ENCODE data around the gene ALDH5A1.

DNA sequence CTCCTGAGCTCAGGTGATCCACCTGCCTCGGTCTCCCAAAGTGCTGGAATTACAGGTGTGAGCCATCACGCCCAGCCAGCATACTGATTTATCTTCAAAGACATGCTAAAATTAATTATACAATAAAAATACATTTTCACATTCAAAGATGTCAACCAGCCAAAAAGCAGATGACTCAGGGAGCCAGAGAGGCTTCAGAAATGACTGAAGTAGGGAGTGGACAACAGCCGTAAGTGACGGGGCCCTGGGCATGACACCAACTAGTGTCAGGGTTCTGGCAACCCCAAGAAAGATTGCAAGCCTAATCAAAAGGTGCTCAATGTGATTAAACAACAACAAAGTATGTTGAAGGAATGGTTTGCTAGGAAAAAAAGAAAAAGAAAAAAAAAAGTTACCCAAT is 33.8 kb upstream of the ALDH5A1 start:
- TF ChIP-seq SREBF2 (IDR thresholded peaks at IDR 0.05; ENCODE audit: low read length): no peak
- TF ChIP-seq, protein P1, sequence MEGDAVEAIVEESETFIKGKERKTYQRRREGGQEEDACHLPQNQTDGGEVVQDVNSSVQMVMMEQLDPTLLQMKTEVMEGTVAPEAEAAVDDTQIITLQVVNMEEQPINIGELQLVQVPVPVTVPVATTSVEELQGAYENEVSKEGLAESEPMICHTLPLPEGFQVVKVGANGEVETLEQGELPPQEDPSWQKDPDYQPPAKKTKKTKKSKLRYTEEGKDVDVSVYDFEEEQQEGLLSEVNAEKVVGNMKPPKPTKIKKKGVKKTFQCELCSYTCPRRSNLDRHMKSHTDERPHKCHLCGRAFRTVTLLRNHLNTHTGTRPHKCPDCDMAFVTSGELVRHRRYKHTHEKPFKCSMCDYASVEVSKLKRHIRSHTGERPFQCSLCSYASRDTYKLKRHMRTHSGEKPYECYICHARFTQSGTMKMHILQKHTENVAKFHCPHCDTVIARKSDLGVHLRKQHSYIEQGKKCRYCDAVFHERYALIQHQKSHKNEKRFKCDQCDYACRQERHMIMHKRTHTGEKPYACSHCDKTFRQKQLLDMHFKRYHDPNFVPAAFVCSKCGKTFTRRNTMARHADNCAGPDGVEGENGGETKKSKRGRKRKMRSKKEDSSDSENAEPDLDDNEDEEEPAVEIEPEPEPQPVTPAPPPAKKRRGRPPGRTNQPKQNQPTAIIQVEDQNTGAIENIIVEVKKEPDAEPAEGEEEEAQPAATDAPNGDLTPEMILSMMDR (IDR thresholded peaks at IDR 0.05 in 2 of 3, conservative IDR thresholded peaks at IDR 0.05 in 1 of 3; ENCODE audit: control insufficient read depth in 2 of 3, extremely low read depth in 1 of 3, insufficient read depth in 1 of 3, low read depth in 3 of 3, low read length in 3 of 3): no peak
- no peak for TF ChIP-seq CBX3 (IDR thresholded peaks at IDR 0.05; ENCODE audit: borderline replicate concordance, low read depth)
- no peak for TF ChIP-seq SP1 (IDR thresholded peaks at IDR 0.05; ENCODE audit: low read depth, low read length)
- TF ChIP-seq POLR2A (IDR thresholded peaks at IDR 0.05; ENCODE audit: low read depth, low read length): no peak
- TF ChIP-seq SMC3 (IDR thresholded peaks at IDR 0.05; ENCODE audit: borderline replicate concordance, low read length): no peak
- TF ChIP-seq ZNF384 (IDR thresholded peaks at IDR 0.05; ENCODE audit: borderline replicate concordance, low read depth, low read length): no peak
- TF ChIP-seq, protein P2, sequence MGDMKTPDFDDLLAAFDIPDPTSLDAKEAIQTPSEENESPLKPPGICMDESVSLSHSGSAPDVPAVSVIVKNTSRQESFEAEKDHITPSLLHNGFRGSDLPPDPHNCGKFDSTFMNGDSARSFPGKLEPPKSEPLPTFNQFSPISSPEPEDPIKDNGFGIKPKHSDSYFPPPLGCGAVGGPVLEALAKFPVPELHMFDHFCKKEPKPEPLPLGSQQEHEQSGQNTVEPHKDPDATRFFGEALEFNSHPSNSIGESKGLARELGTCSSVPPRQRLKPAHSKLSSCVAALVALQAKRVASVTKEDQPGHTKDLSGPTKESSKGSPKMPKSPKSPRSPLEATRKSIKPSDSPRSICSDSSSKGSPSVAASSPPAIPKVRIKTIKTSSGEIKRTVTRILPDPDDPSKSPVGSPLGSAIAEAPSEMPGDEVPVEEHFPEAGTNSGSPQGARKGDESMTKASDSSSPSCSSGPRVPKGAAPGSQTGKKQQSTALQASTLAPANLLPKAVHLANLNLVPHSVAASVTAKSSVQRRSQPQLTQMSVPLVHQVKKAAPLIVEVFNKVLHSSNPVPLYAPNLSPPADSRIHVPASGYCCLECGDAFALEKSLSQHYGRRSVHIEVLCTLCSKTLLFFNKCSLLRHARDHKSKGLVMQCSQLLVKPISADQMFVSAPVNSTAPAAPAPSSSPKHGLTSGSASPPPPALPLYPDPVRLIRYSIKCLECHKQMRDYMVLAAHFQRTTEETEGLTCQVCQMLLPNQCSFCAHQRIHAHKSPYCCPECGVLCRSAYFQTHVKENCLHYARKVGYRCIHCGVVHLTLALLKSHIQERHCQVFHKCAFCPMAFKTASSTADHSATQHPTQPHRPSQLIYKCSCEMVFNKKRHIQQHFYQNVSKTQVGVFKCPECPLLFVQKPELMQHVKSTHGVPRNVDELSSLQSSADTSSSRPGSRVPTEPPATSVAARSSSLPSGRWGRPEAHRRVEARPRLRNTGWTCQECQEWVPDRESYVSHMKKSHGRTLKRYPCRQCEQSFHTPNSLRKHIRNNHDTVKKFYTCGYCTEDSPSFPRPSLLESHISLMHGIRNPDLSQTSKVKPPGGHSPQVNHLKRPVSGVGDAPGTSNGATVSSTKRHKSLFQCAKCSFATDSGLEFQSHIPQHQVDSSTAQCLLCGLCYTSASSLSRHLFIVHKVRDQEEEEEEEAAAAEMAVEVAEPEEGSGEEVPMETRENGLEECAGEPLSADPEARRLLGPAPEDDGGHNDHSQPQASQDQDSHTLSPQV (IDR thresholded peaks at IDR 0.05): no peak
- TF ChIP-seq EP300 (IDR thresholded peaks at IDR 0.05; ENCODE audit: borderline replicate concordance in 1 of 2, control insufficient read depth in 1 of 2, low read depth in 2 of 2, low read length in 2 of 2): no peak
- no peak for TF ChIP-seq IKZF2 (IDR thresholded peaks at IDR 0.05)
- no peak for TF ChIP-seq CEBPB (IDR thresholded peaks at IDR 0.05; ENCODE audit: borderline replicate concordance in 1 of 2, low read depth in 2 of 2, low read length in 2 of 2)
- TF ChIP-seq EGR1 (IDR thresholded peaks at IDR 0.05; ENCODE audit: borderline replicate concordance in 1 of 2, low read depth in 2 of 2, low read length in 2 of 2): no peak
